Endothelial cell of umbilical vein (primary cell): ENCODE results near the gene APMAP. TPM values are rescaled to one million over a fixed set of nuclear protein-coding genes. Genes with fewer than 3 reads are reported as not detected.
"Not testable (repeated sequence)": the region's sequence is repeated elsewhere in the genome, so short reads cannot be mapped to it uniquely, and the experiment has no call there.

ENCODE experiments used
- BruUV-seq: library from RNA; stranded (reverse); fragments of 400-500 nt; replicated peaks from 2 replicates; lab custom pipeline; 2021; lab: Mats Ljungman, UMichigan
- CTCF ChIA-PET: fragments of 300-600, 350-600 bp; sonication (Branson Sonifier 250); formaldehyde crosslinking; loops from one replicate; lab custom pipeline; 2021; ENCODE audit warnings: antibody characterized with exemption, inconsistent platforms; lab: Charles Lee
- POLR2A ChIA-PET: fragments of 300-600, 350-600 bp; sonication (Branson Sonifier 250); formaldehyde crosslinking; loops from one replicate; lab custom pipeline; 2021; ENCODE audit warnings: antibody characterized with exemption, inconsistent platforms; lab: Charles Lee
- DNase-seq: peaks from one replicate; pipeline ENCODE4 v3.0.0-alpha.2; 2011; ENCODE audit warnings: low read depth, low spot score
- FAIRE-seq: peaks from 2 replicates; lab custom pipeline; 2011; peaks lifted over from hg19 to GRCh38; lab: Jason Lieb, UNC
- H2AFZ ChIP-seq: 2 replicates; pipeline ENCODE4 v1.6.0; 2012; ENCODE audit warnings: low read depth, low read length, control low read depth, inconsistent platforms
- H3K27ac ChIP-seq: 2 replicates; pipeline ENCODE4 v1.5.1; 2011; ENCODE audit warnings: low read depth, mild to moderate bottlenecking, control low read depth, low read length, moderate library complexity; ENCODE audit not compliant: insufficient read depth
- H3K27me3 ChIP-seq, 2 experiments: 2 replicates each; pipeline versions ENCODE4 v1.6.0 to v1.6.1; 2011; ENCODE audit warnings: low read length in 2 of 2, mixed read lengths in 1 of 2; ENCODE audit not compliant: control insufficient read depth in 2 of 2, insufficient read depth in 2 of 2
- H3K36me3 ChIP-seq, 2 experiments: 2 replicates in 1 of 2; 3 replicates in 1 of 2; pipeline ENCODE4 v1.5.1; 2011; ENCODE audit warnings: low read length in 2 of 2, mild to moderate bottlenecking in 1 of 2, moderate library complexity in 1 of 2; ENCODE audit not compliant: control insufficient read depth in 2 of 2, insufficient read depth in 2 of 2; ENCODE audit errors: extremely low read depth in 1 of 2
- H3K4me1 ChIP-seq: 3 replicates; pipeline ENCODE4 v1.5.1; 2011; ENCODE audit warnings: mild to moderate bottlenecking, low read length; ENCODE audit not compliant: control insufficient read depth, insufficient read depth; ENCODE audit errors: extremely low read depth
- H3K4me2 ChIP-seq: 2 replicates; pipeline ENCODE4 v1.6.1; 2011; ENCODE audit warnings: low read length, control low read depth, mixed read lengths; ENCODE audit not compliant: insufficient read depth
- H3K4me3 ChIP-seq, 3 experiments: fragments of 200-600 bp in 1 of 3; sonication (generic), shearing (Covaris generic) in 1 of 3; replicated peaks in 1 of 3; 2 replicates each; pipeline ENCODE4 v1.5.1; 2011 to 2016; ENCODE audit warnings: control low read depth in 3 of 3, low read length in 3 of 3, mild to moderate bottlenecking in 2 of 3, inconsistent platforms in 1 of 3, low read depth in 1 of 3, moderate library complexity in 1 of 3; ENCODE audit not compliant: insufficient read depth in 1 of 3
- H3K79me2 ChIP-seq: 2 replicates; pipeline ENCODE4 v1.6.0; 2012; ENCODE audit warnings: low read length, inconsistent platforms; ENCODE audit not compliant: control insufficient read depth, insufficient read depth
- H3K9ac ChIP-seq: replicated peaks from 2 replicates; pipeline ENCODE3; 2011; ENCODE audit warnings: low read length, control low read depth; ENCODE audit not compliant: insufficient read depth; ENCODE audit errors: extremely low read depth
- H3K9me1 ChIP-seq: replicated peaks from 3 replicates; pipeline ENCODE4 v1.6.0; 2011; ENCODE audit warnings: mild to moderate bottlenecking, low read length; ENCODE audit not compliant: control insufficient read depth, insufficient read depth; ENCODE audit errors: extremely low read depth
- H3K9me3 ChIP-seq: replicated peaks from 2 replicates; pipeline ENCODE4 v1.5.1; 2012; ENCODE audit warnings: low read length, inconsistent platforms; ENCODE audit not compliant: control insufficient read depth, insufficient read depth
- H4K20me1 ChIP-seq: replicated peaks from 2 replicates; pipeline ENCODE3; 2011; ENCODE audit warnings: mild to moderate bottlenecking, low read length; ENCODE audit not compliant: control insufficient read depth, insufficient read depth; ENCODE audit errors: extremely low read depth
- CTCF ChIP-seq, 2 donors: IDR thresholded peaks; 1 replicate in 1 of 2; 2 replicates in 1 of 2; pipeline ENCODE4 v1.5.1; 2011; ENCODE audit warnings: low read length in 2 of 2, mild to moderate bottlenecking in 2 of 2, moderate library complexity in 2 of 2, control low read depth in 1 of 2, inconsistent platforms in 1 of 2, low read depth in 1 of 2; ENCODE audit not compliant: insufficient read depth in 1 of 2; ENCODE audit errors: extremely low read depth in 1 of 2
- EZH2 ChIP-seq: IDR thresholded peaks from 2 replicates; pipeline ENCODE4 v1.6.1; 2012; ENCODE audit warnings: borderline replicate concordance, low read depth, mild to moderate bottlenecking, moderate library complexity, low read length, inconsistent platforms; ENCODE audit not compliant: severe bottlenecking
- FOS ChIP-seq: IDR thresholded peaks from 2 replicates; pipeline ENCODE4 v1.6.1; 2011; ENCODE audit warnings: mild to moderate bottlenecking, low read length, moderate library complexity, borderline replicate concordance; ENCODE audit not compliant: insufficient read depth
- GATA2 ChIP-seq: IDR thresholded peaks from 2 replicates; pipeline ENCODE4 v1.7.0; 2011; ENCODE audit warnings: low read depth, mild to moderate bottlenecking, moderate library complexity, mixed read lengths, low read length; ENCODE audit not compliant: insufficient read length, insufficient read depth
- JUN ChIP-seq: IDR thresholded peaks from 2 replicates; pipeline ENCODE4 v1.6.1; 2011; ENCODE audit warnings: borderline replicate concordance, low read depth; ENCODE audit not compliant: insufficient read length, insufficient read depth
- MAX ChIP-seq: IDR thresholded peaks from 2 replicates; pipeline ENCODE4 v1.6.1; 2011; ENCODE audit not compliant: insufficient read depth, insufficient read length
- MYC ChIP-seq: IDR thresholded peaks from one replicate; pipeline ENCODE4 v1.6.1; 2011; ENCODE audit warnings: mild to moderate bottlenecking, low read depth, low read length
- POLR2A ChIP-seq: IDR thresholded peaks from 2 replicates; pipeline ENCODE4 v1.6.1; 2012; ENCODE audit warnings: low read depth, mild to moderate bottlenecking, control low read depth, low read length
- POLR2AphosphoS5 ChIP-seq: IDR thresholded peaks from 2 replicates; pipeline ENCODE4 v1.6.1; 2012; ENCODE audit warnings: low read depth, mild to moderate bottlenecking, control low read depth, low read length, moderate library complexity; ENCODE audit not compliant: insufficient read depth
- dilution Hi-C: fragments of 300-500 bp; cut with MboI; formaldehyde crosslinking; loops from one replicate; pipeline ENCODE4 v1.15.0; 2019; ENCODE audit warnings: low sequenced_read_pairs; ENCODE audit not compliant: extremely low pct_ligation_motif_present
- intact Hi-C: fragments of 100-400 bp; cut with micrococcal nuclease; formaldehyde crosslinking; loops from one replicate; pipeline ENCODE4 v1.10.0; 2022
- polyA plus RNA-seq, 4 experiments: library from polyadenylated mRNA; depleted of rRNA in 3 of 4; stranded (reverse) in 3 of 4; unstranded in 1 of 4; fragments of >200 nt; gene quantifications; 2 replicates each; pipeline versions ENCODE4 v1.2.1 to v1.2.3, GENCODE V29; 2011 to 2012; ENCODE audit warnings: missing spikeins in 1 of 4
- total RNA-seq: library from RNA; stranded (reverse); gene quantifications from 2 replicates; pipeline ENCODE4 v1.2.3, GENCODE V29; 2021

The APMAP gene
- total and polyA plus RNA-seq, 2 donors (not counting 3 experiments of a cell fraction or from before 2014, with no cell fraction given): 80.7 to 110 TPM

GRCh38 chr20:24948939-24949679 is 43.4 kb downstream of the APMAP start, which contains the start of gene CST7:
TSS of gene CST7 (plus strand) at chr20:24949269. CDS start at chr20:24949506, 237 bp downstream.
- TF ChIP-seq POLR2AphosphoS5 (no peak), CTCF (IDR thresholded peaks at IDR 0.05; ENCODE audit: extremely low read depth in 1 of 2, insufficient read depth in 1 of 2, low read depth in 1 of 2, low read length in 2 of 2) (no peak), EZH2 (no peak), GATA2 (no peak), MYC (no peak), JUN (no peak), MAX (no peak), POLR2A (no peak), FOS (no peak)
- H2AFZ ChIP-seq: no peak within 1 kb of the TSS
- dilution Hi-C loops (no loop called here), intact Hi-C loops (no loop called here)
- H3K9me3 ChIP-seq: no peaks in the 10 kb centered on the region
- no peaks in the 10 kb centered on the region for H3K36me3 ChIP-seq
- H3K9ac ChIP-seq: no peak within 1 kb of the TSS
- CTCF ChIA-PET: interaction anchor here (0.8 to 1.0 kb wide), 2 partner anchors 18 to 19 kb away, joined by 3 read pairs; no protein-coding TSS in a partner anchor
- H3K4me2 ChIP-seq: no peak within 1 kb of the TSS
- H3K27ac ChIP-seq: no peak within 1 kb of the TSS
- no peaks in the 10 kb centered on the region for H4K20me1 ChIP-seq
- H3K79me2 ChIP-seq: no peaks in the 10 kb centered on the region
- DNase-seq (no peak), FAIRE-seq (no peak)
- POLR2A ChIA-PET: no interaction called here
- H3K4me1 ChIP-seq: no peaks in the 10 kb centered on the region
- BruUV-seq: no TSS peak
- H3K9me1 ChIP-seq: no peaks in the 10 kb centered on the region
- H3K4me3 ChIP-seq: no peak within 1 kb of the TSS
- no peaks in the 10 kb centered on the region for H3K27me3 ChIP-seq

- H3K4me2 ChIP-seq, H3K36me3 ChIP-seq, dilution Hi-C loops, DNase-seq, H3K27ac ChIP-seq, CTCF ChIA-PET, FAIRE-seq, H2AFZ ChIP-seq, H3K4me1 ChIP-seq, H4K20me1 ChIP-seq, POLR2A ChIA-PET, intact Hi-C loops, H3K9me3 ChIP-seq, BruUV-seq, H3K79me2 ChIP-seq, H3K9me1 ChIP-seq, H3K27me3 ChIP-seq, H3K9ac ChIP-seq, H3K4me3 ChIP-seq: not testable (repeated sequence)
Observed at GRCh38 chr20:24948396-24948938, 44.1 kb downstream of the APMAP start.
